GM23248 (cell line): Measurements from ENCODE around the gene TMPRSS3. TPM values are rescaled to one million over a fixed set of nuclear protein-coding genes. Genes with fewer than 3 reads are reported as not detected.

Experiments
- DNase-seq: peaks from one replicate; pipeline ENCODE4 v3.0.0-alpha.2; 2015
- H2AFZ ChIP-seq: fragments of 200-600 bp; sonication (generic); 2 replicates; pipeline ENCODE4 v1.6.1; 2016; ENCODE audit warnings: antibody characterized with exemption
- H3F3A ChIP-seq: fragments of 200-600 bp; sonication (generic); 2 replicates; pipeline ENCODE4 v1.6.1; 2016; ENCODE audit warnings: mild to moderate bottlenecking, antibody characterized with exemption, mixed run types; ENCODE audit not compliant: insufficient read depth
- H3K27ac ChIP-seq: fragments of 200-600 bp; sonication (generic); 2 replicates; pipeline ENCODE4 v1.5.1; 2016; ENCODE audit warnings: mild to moderate bottlenecking
- H3K27me3 ChIP-seq: fragments of 200-600 bp; sonication (generic); replicated peaks from 2 replicates; pipeline ENCODE4 v1.6.1; 2016; ENCODE audit warnings: mild to moderate bottlenecking; ENCODE audit not compliant: insufficient read depth
- H3K36me3 ChIP-seq: fragments of 200-600 bp; sonication (generic); 2 replicates; pipeline ENCODE4 v1.6.1; 2016; ENCODE audit warnings: low read depth, mild to moderate bottlenecking
- H3K4me1 ChIP-seq: fragments of 200-600 bp; sonication (generic); 2 replicates; pipeline ENCODE4 v1.6.1; 2016; ENCODE audit warnings: mild to moderate bottlenecking; ENCODE audit not compliant: insufficient read depth
- H3K4me2 ChIP-seq: fragments of 200-600 bp; sonication (generic); one replicate; pipeline ENCODE4 v1.6.1; 2016; ENCODE audit warnings: mild to moderate bottlenecking; ENCODE audit not compliant: unreplicated experiment
- H3K4me3 ChIP-seq: fragments of 200-600 bp; sonication (generic); 2 replicates; pipeline ENCODE4 v1.5.1; 2016; ENCODE audit warnings: mild to moderate bottlenecking
- H3K79me2 ChIP-seq: fragments of 200-600 bp; sonication (generic); 2 replicates; pipeline ENCODE4 v1.6.1; 2016; ENCODE audit warnings: mild to moderate bottlenecking; ENCODE audit not compliant: insufficient read depth
- H3K9ac ChIP-seq: fragments of 200-600 bp; sonication (generic); 2 replicates; pipeline ENCODE4 v1.6.1; 2016; ENCODE audit warnings: mild to moderate bottlenecking
- H3K9me2 ChIP-seq: fragments of 200-600 bp; sonication (generic); 2 replicates; pipeline ENCODE4 v1.6.1; 2016; ENCODE audit warnings: mixed run types, mild to moderate bottlenecking, moderate library complexity; ENCODE audit not compliant: insufficient read depth
- H3K9me3 ChIP-seq: fragments of 200-600 bp; sonication (generic); one replicate; pipeline ENCODE4 v1.6.1; 2017; ENCODE audit warnings: low read depth
- H4K20me1 ChIP-seq: fragments of 200-600 bp; sonication (generic); 2 replicates; pipeline ENCODE4 v1.6.0; 2016; ENCODE audit not compliant: insufficient read depth
- EZH2 ChIP-seq: fragments of 200-600 bp; sonication (generic); IDR thresholded peaks from 2 replicates; pipeline ENCODE4 v1.6.1; 2018; ENCODE audit warnings: antibody characterized with exemption, mild to moderate bottlenecking; ENCODE audit not compliant: insufficient read depth, poor library complexity, severe bottlenecking
- EZH2phosphoT487 ChIP-seq: fragments of 200-600 bp; sonication (generic); IDR thresholded peaks from 2 replicates; pipeline ENCODE4 v1.6.1; 2018; ENCODE audit warnings: antibody characterized with exemption, moderate library complexity, mild to moderate bottlenecking, low read depth; ENCODE audit not compliant: insufficient read depth
- WGBS, 2 experiments: methylation state at CpG; one replicate each; pipeline ENCODE4 v1.1.6; 2015 to 2017; ENCODE audit warnings: low lambda C conversion rate in 2 of 2, low coverage in 1 of 2; ENCODE audit errors: missing lambda C conversion rate in 2 of 2; 5-methylcytosine and 5-hydroxymethylcytosine counted together
- in situ Hi-C: fragments of 300-500 bp; cut with MboI; formaldehyde crosslinking; loops from 2 replicates; pipeline ENCODE4 v1.15.0; 2020
- polyA plus RNA-seq: library from polyadenylated mRNA; unstranded; fragments of >200 nt; fragmentation: Nextera tagmentation; extraction: Ambion mirVana; gene quantifications from 2 replicates; pipeline ENCODE4 v1.2.1, GENCODE V29; 2016
- total RNA-seq: library from RNA; depleted of rRNA; stranded (reverse); fragments of >200 nt; shearing (Covaris generic); gene quantifications from 2 replicates; pipeline ENCODE4 v1.2.3, GENCODE V29; 2014

Gene TMPRSS3
- total and polyA plus RNA-seq, 2 experiments from 2014 or later, result not detected

GRCh38 chr21:42392731-42393442 lies 3.0 kb downstream of the TMPRSS3 start:
- Histone ChIP-seq H3K4me1 (no peaks in the 10 kb centered on the region), H3K36me3 (no peaks in the 10 kb centered on the region), H3K9me2 (no peaks in the 10 kb centered on the region), H2AFZ (no peak overlapping the region), H3K27me3 (peaks cover 8% of the 10 kb centered on the region; the same call in 1 of the 2 replicates), H3K27ac (no peak overlapping the region), H3K4me3 (no peak overlapping the region), H3K9me3 (no peaks in the 10 kb centered on the region), H3F3A (no peaks in the 10 kb centered on the region), H3K79me2 (no peaks in the 10 kb centered on the region), H3K9ac (no peak overlapping the region), H3K4me2 (no peak overlapping the region), H4K20me1 (no peaks in the 10 kb centered on the region)
- 71 to 73% methylated on average over 17 of the region's 17 CpGs for WGBS, 2 experiments
- in situ Hi-C loops, result no loop called here
- no peak for TF ChIP-seq EZH2phosphoT487
- TF ChIP-seq EZH2, result no peak
- no peak for DNase-seq

- Histone ChIP-seq H3K4me2 (no peak overlapping the region), H3K27me3 (peaks cover 8% of the 10 kb centered on the region; the same call in 1 of the 2 replicates), H3K9me2 (no peaks in the 10 kb centered on the region), H3F3A (no peaks in the 10 kb centered on the region), H3K4me3 (no peak overlapping the region), H3K9ac (no peak overlapping the region), H3K36me3 (no peaks in the 10 kb centered on the region), H3K9me3 (no peaks in the 10 kb centered on the region), H3K4me1 (no peaks in the 10 kb centered on the region), H2AFZ (no peak overlapping the region), H3K27ac (no peak overlapping the region), H3K79me2 (no peaks in the 10 kb centered on the region), H4K20me1 (no peaks in the 10 kb centered on the region)
- no peak for DNase-seq
- TF ChIP-seq EZH2 (no peak), EZH2phosphoT487 (no peak)
- 25 to 26% methylated on average over 5 of the region's 5 CpGs for WGBS, 2 experiments
- in situ Hi-C loops, result no loop called here
These were observed 4.6 kb downstream of the TMPRSS3 start for GRCh38 chr21:42391297-42391696.

GRCh38 chr21:42390696-42391095 lies 5.2 kb downstream of the TMPRSS3 start:
- no peak overlapping the region for H3K27ac ChIP-seq
- DNase-seq, result no peak
- WGBS, 2 experiments, result 45 to 62% methylated on average over 2 of the region's 2 CpGs

GRCh38 chr21:42390193-42390592 lies 5.7 kb downstream of the TMPRSS3 start:
- Histone ChIP-seq H3K36me3 (no peaks in the 10 kb centered on the region), H2AFZ (no peak overlapping the region), H3K9ac (no peak overlapping the region), H3K4me1 (no peaks in the 10 kb centered on the region), H3K79me2 (no peaks in the 10 kb centered on the region), H3K27me3 (peaks cover 8% of the 10 kb centered on the region; the same call in 1 of the 2 replicates), H3K27ac (no peak overlapping the region), H3K9me3 (no peaks in the 10 kb centered on the region), H3K4me3 (no peak overlapping the region), H3K9me2 (no peaks in the 10 kb centered on the region), H4K20me1 (no peaks in the 10 kb centered on the region), H3F3A (no peaks in the 10 kb centered on the region), H3K4me2 (no peak overlapping the region)
- TF ChIP-seq EZH2 (no peak), EZH2phosphoT487 (no peak)
- in situ Hi-C loops, result no loop called here
- 43 to 50% methylated on average over 5 of the region's 5 CpGs for whole genome bisulfite sequencing, 2 experiments
- no peak for DNase-seq

More at GRCh38 chr21:42390696-42391095, 5.2 kb downstream of the TMPRSS3 start:
- H4K20me1 ChIP-seq, result no peaks in the 10 kb centered on the region
- H3K36me3 ChIP-seq, result no peaks in the 10 kb centered on the region
- in situ Hi-C loops, result no loop called here
- no peaks in the 10 kb centered on the region for H3K79me2 ChIP-seq
- H3K27me3 ChIP-seq, result peaks cover 8% of the 10 kb centered on the region; the same call in 1 of the 2 replicates
- H3K4me1 ChIP-seq, result no peaks in the 10 kb centered on the region
- no peaks in the 10 kb centered on the region for H3K9me2 ChIP-seq
- H3F3A ChIP-seq, result no peaks in the 10 kb centered on the region
- TF ChIP-seq EZH2 (no peak), EZH2phosphoT487 (no peak)
- no peak overlapping the region for H2AFZ ChIP-seq
- no peak overlapping the region for H3K4me2 ChIP-seq
- no peaks in the 10 kb centered on the region for H3K9me3 ChIP-seq
- no peak overlapping the region for H3K4me3 ChIP-seq
- no peak overlapping the region for H3K9ac ChIP-seq
